Cardiac fibroblast (primary cell): Measurements from ENCODE around the gene CALML3.

Source experiments
- DNase-seq, 2 donors: peaks; one replicate each; pipeline versions ENCODE4 v3.0.0 to v3.0.0-alpha.2; 2010; ENCODE audit warnings: low read depth in 2 of 2
- H3K4me3 ChIP-seq, 2 donors: replicated peaks in 1 of 2; 1 replicate in 1 of 2; 2 replicates in 1 of 2; pipeline ENCODE4 v1.5.1; 2011; ENCODE audit warnings: low read depth in 2 of 2, low read length in 2 of 2, mild to moderate bottlenecking in 2 of 2, moderate library complexity in 1 of 2
- CTCF ChIP-seq: IDR thresholded peaks from one replicate; pipeline ENCODE4 v1.5.1; 2011; ENCODE audit warnings: low read depth, mild to moderate bottlenecking, low read length, inconsistent platforms

The CALML3 gene

GRCh38 chr10:5511885-5512280 is 12.9 kb upstream of the CALML3 start:
- no peak overlapping the region for H3K4me3 ChIP-seq
- no peak for DNase-seq
- no peak for TF ChIP-seq CTCF

GRCh38 chr10:5512331-5512730 is 12.4 kb upstream of the CALML3 start:
- TF ChIP-seq CTCF: no peak
- H3K4me3 ChIP-seq: no peak overlapping the region
- no peak for DNase-seq

GRCh38 chr10:5512881-5513612 is 11.7 kb upstream of the CALML3 start:
- no peak for DNase-seq
- H3K4me3 ChIP-seq: no peak overlapping the region
- no peak for TF ChIP-seq CTCF

- no peak for TF ChIP-seq CTCF
- H3K4me3 ChIP-seq: no peak overlapping the region
- DNase-seq: no peak
Observed at GRCh38 chr10:5514226-5514850, 10.4 kb upstream of the CALML3 start.

- H3K4me3 ChIP-seq: no peak overlapping the region
- no peak for TF ChIP-seq CTCF
- no peak for DNase-seq
Observed at GRCh38 chr10:5515948-5516761, 8.6 kb upstream of the CALML3 start.

GRCh38 chr10:5517546-5517945 is 7.2 kb upstream of the CALML3 start:
- DNase-seq: no peak
- no peak overlapping the region for H3K4me3 ChIP-seq
- no peak for TF ChIP-seq CTCF
